GM12878 (cell line): ENCODE results near the gene IMPG2. TPM values are rescaled to one million over a fixed set of nuclear protein-coding genes. Genes with fewer than 3 reads are reported as not detected.

Source experiments
- HDGF ChIP-seq: fragments of 450-650 bp; IDR thresholded peaks from 2 replicates; pipeline ENCODE4 v1.6.1; 2016; ENCODE audit warnings: antibody characterized with exemption
- SMC3 ChIP-seq: IDR thresholded peaks from 2 replicates; pipeline ENCODE4 v1.6.1; 2011; ENCODE audit warnings: low read length, improper control_type of control experiment, borderline replicate concordance
- SP1 ChIP-seq: IDR thresholded peaks from one replicate; pipeline ENCODE4 v1.6.1; 2011; ENCODE audit warnings: low read depth, low read length
- polyA plus RNA-seq, 11 experiments: library from polyadenylated mRNA; depleted of rRNA in 4 of 11; unstranded in 6 of 11; stranded (reverse) in 5 of 11; fragments of >200 nt; fragmentation: Nextera tagmentation in 4 of 11; fragmentation: Illumina TruSeq in 1 of 11; extraction: Ambion mirVana in 4 of 11; extraction: Trizol in 1 of 11; gene quantifications; 1 replicate in 1 of 11; 2 replicates in 10 of 11; pipeline versions ENCODE4 v1.2.1 to v1.2.3, GENCODE V29; 2011 to 2016; ENCODE audit warnings: inconsistent platforms in 2 of 11, missing spikeins in 2 of 11, low read depth in 1 of 11
- total RNA-seq, 4 experiments: library from RNA; depleted of rRNA in 3 of 4; stranded (reverse); fragments of >200 nt in 3 of 4; fragmentation: Illumina TruSeq in 1 of 4; extraction: Trizol in 1 of 4; gene quantifications; 2 replicates each; pipeline versions ENCODE4 v1.2.1 to v1.2.3, GENCODE V29; 2013 to 2021
- TF ChIP-seq, protein P1 (sequence below): IDR thresholded peaks from 2 replicates; pipeline ENCODE4 v1.6.1; 2012; ENCODE audit warnings: improper control_type of control experiment, low read depth, low read length; ENCODE audit not compliant: insufficient replicate concordance
- TF ChIP-seq, protein P2 (sequence below): fragments of 450-650 bp; formaldehyde crosslinking; IDR thresholded peaks from 2 replicates; pipeline ENCODE4 v1.4.0; 2020; ENCODE audit warnings: mild to moderate bottlenecking, moderate library complexity

IMPG2 gene
- total and polyA plus RNA-seq, 10 of the 15 experiments (the other 5 are each of a cell fraction or from before 2014, with no cell fraction given): under 0.01 to 0.17 (median 0.10) TPM; not detected in 3

DNA sequence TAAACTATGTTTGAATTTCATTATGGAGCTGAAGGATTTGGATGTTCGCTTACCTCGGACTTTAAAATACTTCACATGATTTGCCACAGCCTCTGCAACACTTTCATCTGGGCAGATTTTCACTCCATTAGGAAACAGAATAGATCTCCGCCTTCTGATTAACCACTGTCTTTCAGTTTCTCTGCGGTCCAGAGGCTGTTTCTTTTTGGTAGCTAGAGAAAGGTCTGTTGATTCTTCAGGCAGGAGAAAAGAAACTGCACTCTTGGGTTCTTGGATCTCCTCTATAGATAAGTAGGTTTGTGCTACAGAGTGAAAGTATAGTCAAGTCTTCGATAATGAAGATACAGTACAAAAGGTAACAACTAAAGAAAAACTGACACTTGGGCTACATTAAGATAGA, 844 bp downstream of the IMPG2 start (continued):
- TF ChIP-seq, protein P1, sequence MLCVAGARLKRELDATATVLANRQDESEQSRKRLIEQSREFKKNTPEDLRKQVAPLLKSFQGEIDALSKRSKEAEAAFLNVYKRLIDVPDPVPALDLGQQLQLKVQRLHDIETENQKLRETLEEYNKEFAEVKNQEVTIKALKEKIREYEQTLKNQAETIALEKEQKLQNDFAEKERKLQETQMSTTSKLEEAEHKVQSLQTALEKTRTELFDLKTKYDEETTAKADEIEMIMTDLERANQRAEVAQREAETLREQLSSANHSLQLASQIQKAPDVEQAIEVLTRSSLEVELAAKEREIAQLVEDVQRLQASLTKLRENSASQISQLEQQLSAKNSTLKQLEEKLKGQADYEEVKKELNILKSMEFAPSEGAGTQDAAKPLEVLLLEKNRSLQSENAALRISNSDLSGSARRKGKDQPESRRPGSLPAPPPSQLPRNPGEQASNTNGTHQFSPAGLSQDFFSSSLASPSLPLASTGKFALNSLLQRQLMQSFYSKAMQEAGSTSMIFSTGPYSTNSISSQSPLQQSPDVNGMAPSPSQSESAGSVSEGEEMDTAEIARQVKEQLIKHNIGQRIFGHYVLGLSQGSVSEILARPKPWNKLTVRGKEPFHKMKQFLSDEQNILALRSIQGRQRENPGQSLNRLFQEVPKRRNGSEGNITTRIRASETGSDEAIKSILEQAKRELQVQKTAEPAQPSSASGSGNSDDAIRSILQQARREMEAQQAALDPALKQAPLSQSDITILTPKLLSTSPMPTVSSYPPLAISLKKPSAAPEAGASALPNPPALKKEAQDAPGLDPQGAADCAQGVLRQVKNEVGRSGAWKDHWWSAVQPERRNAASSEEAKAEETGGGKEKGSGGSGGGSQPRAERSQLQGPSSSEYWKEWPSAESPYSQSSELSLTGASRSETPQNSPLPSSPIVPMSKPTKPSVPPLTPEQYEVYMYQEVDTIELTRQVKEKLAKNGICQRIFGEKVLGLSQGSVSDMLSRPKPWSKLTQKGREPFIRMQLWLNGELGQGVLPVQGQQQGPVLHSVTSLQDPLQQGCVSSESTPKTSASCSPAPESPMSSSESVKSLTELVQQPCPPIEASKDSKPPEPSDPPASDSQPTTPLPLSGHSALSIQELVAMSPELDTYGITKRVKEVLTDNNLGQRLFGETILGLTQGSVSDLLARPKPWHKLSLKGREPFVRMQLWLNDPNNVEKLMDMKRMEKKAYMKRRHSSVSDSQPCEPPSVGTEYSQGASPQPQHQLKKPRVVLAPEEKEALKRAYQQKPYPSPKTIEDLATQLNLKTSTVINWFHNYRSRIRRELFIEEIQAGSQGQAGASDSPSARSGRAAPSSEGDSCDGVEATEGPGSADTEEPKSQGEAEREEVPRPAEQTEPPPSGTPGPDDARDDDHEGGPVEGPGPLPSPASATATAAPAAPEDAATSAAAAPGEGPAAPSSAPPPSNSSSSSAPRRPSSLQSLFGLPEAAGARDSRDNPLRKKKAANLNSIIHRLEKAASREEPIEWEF: no peak
- no peak for TF ChIP-seq HDGF
- TF ChIP-seq SP1: no peak
- TF ChIP-seq, protein P2, sequence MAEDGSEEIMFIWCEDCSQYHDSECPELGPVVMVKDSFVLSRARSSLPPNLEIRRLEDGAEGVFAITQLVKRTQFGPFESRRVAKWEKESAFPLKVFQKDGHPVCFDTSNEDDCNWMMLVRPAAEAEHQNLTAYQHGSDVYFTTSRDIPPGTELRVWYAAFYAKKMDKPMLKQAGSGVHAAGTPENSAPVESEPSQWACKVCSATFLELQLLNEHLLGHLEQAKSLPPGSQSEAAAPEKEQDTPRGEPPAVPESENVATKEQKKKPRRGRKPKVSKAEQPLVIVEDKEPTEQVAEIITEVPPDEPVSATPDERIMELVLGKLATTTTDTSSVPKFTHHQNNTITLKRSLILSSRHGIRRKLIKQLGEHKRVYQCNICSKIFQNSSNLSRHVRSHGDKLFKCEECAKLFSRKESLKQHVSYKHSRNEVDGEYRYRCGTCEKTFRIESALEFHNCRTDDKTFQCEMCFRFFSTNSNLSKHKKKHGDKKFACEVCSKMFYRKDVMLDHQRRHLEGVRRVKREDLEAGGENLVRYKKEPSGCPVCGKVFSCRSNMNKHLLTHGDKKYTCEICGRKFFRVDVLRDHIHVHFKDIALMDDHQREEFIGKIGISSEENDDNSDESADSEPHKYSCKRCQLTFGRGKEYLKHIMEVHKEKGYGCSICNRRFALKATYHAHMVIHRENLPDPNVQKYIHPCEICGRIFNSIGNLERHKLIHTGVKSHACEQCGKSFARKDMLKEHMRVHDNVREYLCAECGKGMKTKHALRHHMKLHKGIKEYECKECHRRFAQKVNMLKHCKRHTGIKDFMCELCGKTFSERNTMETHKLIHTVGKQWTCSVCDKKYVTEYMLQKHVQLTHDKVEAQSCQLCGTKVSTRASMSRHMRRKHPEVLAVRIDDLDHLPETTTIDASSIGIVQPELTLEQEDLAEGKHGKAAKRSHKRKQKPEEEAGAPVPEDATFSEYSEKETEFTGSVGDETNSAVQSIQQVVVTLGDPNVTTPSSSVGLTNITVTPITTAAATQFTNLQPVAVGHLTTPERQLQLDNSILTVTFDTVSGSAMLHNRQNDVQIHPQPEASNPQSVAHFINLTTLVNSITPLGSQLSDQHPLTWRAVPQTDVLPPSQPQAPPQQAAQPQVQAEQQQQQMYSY (CRISPR knock-in tag): no peak
- no peak for TF ChIP-seq SMC3
